Left kidney (tissue), 8 donors: ENCODE measurements around the gene GRXCR2. TPM values are rescaled to one million over a fixed set of nuclear protein-coding genes. Genes with fewer than 3 reads are reported as not detected.
"Not testable (repeated sequence)": the region's sequence is repeated elsewhere in the genome, so short reads cannot be mapped to it uniquely, and the experiment has no call there.

ENCODE experiments used
- DNase-seq: peaks from one replicate; pipeline ENCODE4 v3.0.0-alpha.2; 2013
- long read RNA-seq, 8 donors: transcript quantifications; one replicate each; lab custom pipeline, GENCODE V29; 2026
- polyA plus RNA-seq: library from polyadenylated mRNA; unstranded; fragments of 120-200 nt; gene quantifications from one replicate; pipeline ENCODE4 v1.2.1, GENCODE V29; 2013; ENCODE audit not compliant: insufficient read length

The GRXCR2 gene
- polyA plus RNA-seq = not detected
- long read RNA-seq, donor 1 = 0 reads
- long read RNA-seq, donor 2 = 0 reads
- long read RNA-seq, donor 3 = 0 reads
- long read RNA-seq, donor 4 = 0 reads
- long read RNA-seq, donor 5 = 0 reads
- long read RNA-seq, donor 6 = 0 reads
- long read RNA-seq, donor 7 = 0 reads
- long read RNA-seq, donor 8 = 0 reads

GRCh38 chr5:145872914-145873313 lies at the start of gene GRXCR2:
Gene GRXCR2, minus strand, starts transcription at chr5:145873014. Its CDS starts 46 bp downstream, at chr5:145872968.
- DNase-seq = no peak

- no peak for DNase-seq
Measured at GRCh38 chr5:145922059-145922458, 49.2 kb upstream of the GRXCR2 start.

- no peak for DNase-seq
Measured at GRCh38 chr5:145921211-145921610, 48.4 kb upstream of the GRXCR2 start.

- DNase-seq = no peak
Measured at GRCh38 chr5:145920542-145921210, 47.9 kb upstream of the GRXCR2 start.

GRCh38 chr5:145919413-145919812 lies 46.6 kb upstream of the GRXCR2 start:
- DNase-seq = no peak

- no peak for DNase-seq
Measured at GRCh38 chr5:145918397-145918796, 45.6 kb upstream of the GRXCR2 start.

- no peak for DNase-seq
Measured at GRCh38 chr5:145917288-145917687, 44.5 kb upstream of the GRXCR2 start.

- no peak for DNase-seq
Measured at GRCh38 chr5:145915970-145916638, 43.3 kb upstream of the GRXCR2 start.

- no peak for DNase-seq
Measured at GRCh38 chr5:145913701-145914100, 40.9 kb upstream of the GRXCR2 start.

GRCh38 chr5:145912594-145912993 lies 39.8 kb upstream of the GRXCR2 start:
- DNase-seq = no peak

- DNase-seq = no peak
Measured at GRCh38 chr5:145912019-145912418, 39.2 kb upstream of the GRXCR2 start.

- no peak for DNase-seq
Measured at GRCh38 chr5:145911164-145911563, 38.4 kb upstream of the GRXCR2 start.

GRCh38 chr5:145908206-145908960 lies 35.6 kb upstream of the GRXCR2 start:
- no peak for DNase-seq

- DNase-seq = no peak
Measured at GRCh38 chr5:145906401-145906800, 33.6 kb upstream of the GRXCR2 start.

- DNase-seq = no peak
Measured at GRCh38 chr5:145904743-145905142, 31.9 kb upstream of the GRXCR2 start.

- no peak for DNase-seq
Measured at GRCh38 chr5:145903867-145904266, 31.1 kb upstream of the GRXCR2 start.

- DNase-seq = no peak
Measured at GRCh38 chr5:145903113-145903512, 30.3 kb upstream of the GRXCR2 start.

GRCh38 chr5:145902421-145902820 lies 29.6 kb upstream of the GRXCR2 start:
- DNase-seq = no peak

- DNase-seq = no peak
Measured at GRCh38 chr5:145898171-145898570, 25.4 kb upstream of the GRXCR2 start.

- DNase-seq = not testable (repeated sequence)
Measured at GRCh38 chr5:145891378-145891777, 18.6 kb upstream of the GRXCR2 start.

GRCh38 chr5:145889611-145890010 lies 16.8 kb upstream of the GRXCR2 start:
- no peak for DNase-seq

GRCh38 chr5:145887976-145888574 lies 15.3 kb upstream of the GRXCR2 start:
- peak; percentile 52 for DNase-seq
